ENCODE results near the gene MYOCD.
"Not testable (repeated sequence)": the region's sequence is repeated elsewhere in the genome, so short reads cannot be mapped to it uniquely, and the experiment has no call there.

MYOCD gene

GRCh38 chr17:12632785-12633184, 32.9 kb upstream of the MYOCD start:
- no peak overlapping the region for H3K27ac Mint-ChIP-seq
- DNase-seq = no peak
- no peaks in the 10 kb centered on the region for H3K4me1 Mint-ChIP-seq
- no peak for ATAC-seq (replicated peaks)
- no peak overlapping the region for H3K4me3 Mint-ChIP-seq
- peaks cover 0 to 1% of the 10 kb centered on the region in 2 donors for H3K9me3 Mint-ChIP-seq
- no peaks in the 10 kb centered on the region for H3K36me3 Mint-ChIP-seq
- H3K27me3 Mint-ChIP-seq = peaks cover 5 to 20% of the 10 kb centered on the region in 2 donors

GRCh38 chr17:12634789-12635414, 30.8 kb upstream of the MYOCD start:
- Mint-ChIP-seq H3K27ac (no peak overlapping the region), H3K9me3 (peaks cover 0 to 1% of the 10 kb centered on the region in 2 donors), H3K36me3 (no peaks in the 10 kb centered on the region), H3K4me3 (no peak overlapping the region), H3K4me1 (no peaks in the 10 kb centered on the region), H3K27me3 (peaks cover 5 to 20% of the 10 kb centered on the region in 2 donors)
- DNase-seq (no peak), ATAC-seq (replicated peaks) (no peak)

GRCh38 chr17:12635996-12636395, 29.7 kb upstream of the MYOCD start:
- H3K4me3 Mint-ChIP-seq; DNase-seq; H3K27ac Mint-ChIP-seq; H3K4me1 Mint-ChIP-seq; H3K36me3 Mint-ChIP-seq; ATAC-seq (replicated peaks); H3K9me3 Mint-ChIP-seq: not testable (repeated sequence)
- H3K27me3 Mint-ChIP-seq = peaks cover 5 to 20% of the 10 kb centered on the region in 2 donors

- no peak overlapping the region for H3K27ac Mint-ChIP-seq
- ATAC-seq (replicated peaks) (no peak), DNase-seq (no peak)
- H3K4me3 Mint-ChIP-seq = no peak overlapping the region
- H3K27me3 Mint-ChIP-seq = peaks cover 5 to 20% of the 10 kb centered on the region in 2 donors
- no peaks in the 10 kb centered on the region for H3K36me3 Mint-ChIP-seq
- peaks cover 0 to 2% of the 10 kb centered on the region in 2 donors for H3K9me3 Mint-ChIP-seq
- H3K4me1 Mint-ChIP-seq = peaks cover 0 to 2% of the 10 kb centered on the region in 2 donors
Observed at GRCh38 chr17:12637015-12637414, 28.7 kb upstream of the MYOCD start.

- H3K4me3 Mint-ChIP-seq = no peak overlapping the region
- H3K4me1 Mint-ChIP-seq = peaks cover 0 to 2% of the 10 kb centered on the region in 2 donors
- peaks cover 5 to 20% of the 10 kb centered on the region in 2 donors for H3K27me3 Mint-ChIP-seq
- peaks cover 0 to 2% of the 10 kb centered on the region in 2 donors for H3K9me3 Mint-ChIP-seq
- no peak overlapping the region for H3K27ac Mint-ChIP-seq
- ATAC-seq (replicated peaks) (no peak), DNase-seq (no peak)
- H3K36me3 Mint-ChIP-seq = no peaks in the 10 kb centered on the region
Observed at GRCh38 chr17:12637745-12638651, 27.7 kb upstream of the MYOCD start.

GRCh38 chr17:12640364-12640763, 25.3 kb upstream of the MYOCD start:
- no peaks in the 10 kb centered on the region for H3K36me3 Mint-ChIP-seq
- peak; percentile 54 to 73 for ATAC-seq (replicated peaks)
- peaks cover 0 to 2% of the 10 kb centered on the region in 2 donors for H3K4me1 Mint-ChIP-seq
- H3K9me3 Mint-ChIP-seq = peaks cover 0 to 2% of the 10 kb centered on the region in 2 donors
- H3K4me3 Mint-ChIP-seq = no peak overlapping the region
- no peak overlapping the region for H3K27ac Mint-ChIP-seq
- DNase-seq = no peak
- H3K27me3 Mint-ChIP-seq = peaks cover 5 to 9% of the 10 kb centered on the region in 2 donors

GRCh38 chr17:12641084-12641483, 24.6 kb upstream of the MYOCD start:
- no peaks in the 10 kb centered on the region for H3K36me3 Mint-ChIP-seq
- peaks cover 0 to 2% of the 10 kb centered on the region in 2 donors for H3K9me3 Mint-ChIP-seq
- peaks cover 0 to 2% of the 10 kb centered on the region in 2 donors for H3K4me1 Mint-ChIP-seq
- ATAC-seq (replicated peaks) = no peak
- H3K27me3 Mint-ChIP-seq = peaks cover 1 to 5% of the 10 kb centered on the region in 2 donors
- H3K4me3 Mint-ChIP-seq = no peak overlapping the region
- H3K27ac Mint-ChIP-seq = no peak overlapping the region
- DNase-seq = no peak

GRCh38 chr17:12642034-12642433, 23.7 kb upstream of the MYOCD start:
- Mint-ChIP-seq H3K27ac (no peak overlapping the region), H3K4me1 (peaks cover 0 to 2% of the 10 kb centered on the region in 2 donors), H3K4me3 (no peak overlapping the region), H3K9me3 (peaks cover 0 to 2% of the 10 kb centered on the region in 2 donors), H3K36me3 (no peaks in the 10 kb centered on the region), H3K27me3 (peaks cover 0 to 5% of the 10 kb centered on the region in 2 donors)
- DNase-seq (no peak), ATAC-seq (replicated peaks) (no peak)

- ATAC-seq (replicated peaks) = no peak
- H3K4me1 Mint-ChIP-seq = peaks cover 0 to 2% of the 10 kb centered on the region in 2 donors
- no peaks in the 10 kb centered on the region for H3K36me3 Mint-ChIP-seq
Observed at GRCh38 chr17:12643822-12644221, 21.9 kb upstream of the MYOCD start.

GRCh38 chr17:12644623-12645022, 21.1 kb upstream of the MYOCD start:
- H3K27me3 Mint-ChIP-seq = peaks cover 1 to 2% of the 10 kb centered on the region in 2 donors
- no peaks in the 10 kb centered on the region for H3K36me3 Mint-ChIP-seq
- H3K9me3 Mint-ChIP-seq = peaks cover 0 to 3% of the 10 kb centered on the region in 2 donors
- ATAC-seq (replicated peaks) (no peak), DNase-seq (no peak)
- H3K4me1 Mint-ChIP-seq = peaks cover 0 to 2% of the 10 kb centered on the region in 2 donors
- no peak overlapping the region for H3K4me3 Mint-ChIP-seq
- no peak overlapping the region for H3K27ac Mint-ChIP-seq

More at GRCh38 chr17:12643822-12644221, 21.9 kb upstream of the MYOCD start:
- Mint-ChIP-seq H3K9me3 (peaks cover 0 to 3% of the 10 kb centered on the region in 2 donors), H3K27ac (no peak overlapping the region), H3K4me3 (no peak overlapping the region), H3K27me3 (no peaks in the 10 kb centered on the region)
- no peak for DNase-seq

- ATAC-seq (replicated peaks) = no peak
Observed at GRCh38 chr17:12646761-12647422, 18.8 kb upstream of the MYOCD start.

GRCh38 chr17:12648498-12648897, 17.2 kb upstream of the MYOCD start:
- no peaks in the 10 kb centered on the region for H3K4me1 Mint-ChIP-seq
- H3K4me3 Mint-ChIP-seq = no peak overlapping the region
- peaks cover 0 to 2% of the 10 kb centered on the region in 2 donors for H3K9me3 Mint-ChIP-seq
- no peaks in the 10 kb centered on the region for H3K36me3 Mint-ChIP-seq
- DNase-seq (no peak), ATAC-seq (replicated peaks) (no peak)
- H3K27ac Mint-ChIP-seq = no peak overlapping the region
- H3K27me3 Mint-ChIP-seq = peaks cover 7 to 9% of the 10 kb centered on the region in 2 donors

More at GRCh38 chr17:12646761-12647422, 18.8 kb upstream of the MYOCD start:
- Mint-ChIP-seq H3K36me3 (no peaks in the 10 kb centered on the region), H3K27me3 (peaks cover 7 to 9% of the 10 kb centered on the region in 2 donors), H3K9me3 (peaks cover 0 to 2% of the 10 kb centered on the region in 2 donors), H3K4me1 (no peaks in the 10 kb centered on the region), H3K4me3 (no peak overlapping the region), H3K27ac (no peak overlapping the region)
- DNase-seq = no peak

GRCh38 chr17:12655936-12656335, 9.8 kb upstream of the MYOCD start:
- H3K4me1 Mint-ChIP-seq = no peaks in the 10 kb centered on the region
- H3K36me3 Mint-ChIP-seq = no peaks in the 10 kb centered on the region

GRCh38 chr17:12656354-12656753, 9.3 kb upstream of the MYOCD start:
- no peaks in the 10 kb centered on the region for H3K9me3 Mint-ChIP-seq
- no peaks in the 10 kb centered on the region for H3K36me3 Mint-ChIP-seq
- no peaks in the 10 kb centered on the region for H3K4me1 Mint-ChIP-seq
- H3K4me3 Mint-ChIP-seq = no peak overlapping the region
- H3K27me3 Mint-ChIP-seq = peaks cover 1 to 2% of the 10 kb centered on the region in 2 donors
- DNase-seq (no peak), ATAC-seq (replicated peaks) (no peak)
- no peak overlapping the region for H3K27ac Mint-ChIP-seq

More at GRCh38 chr17:12655936-12656335, 9.8 kb upstream of the MYOCD start:
- DNase-seq (no peak), ATAC-seq (replicated peaks) (no peak)
- Mint-ChIP-seq H3K27me3 (no peaks in the 10 kb centered on the region), H3K27ac (no peak overlapping the region), H3K9me3 (no peaks in the 10 kb centered on the region), H3K4me3 (no peak overlapping the region)

Measured in stimulated activated naive B cell treated with anti-CD40 and anti-IgM and Interleukin-4, amounts not matched to agents 10 μg/mL and 1 μg/mL and 100 μg/mL, for 72 hours (primary cell).